NT2/D1 (cell line): ENCODE results near the gene RUFY3.

ENCODE experiments used
- SUZ12 ChIP-seq: IDR thresholded peaks from 2 replicates; pipeline ENCODE4 v1.6.1; 2011; ENCODE audit not compliant: insufficient read length, insufficient read depth; ENCODE audit errors: extremely low read depth
- YY1 ChIP-seq: IDR thresholded peaks from 2 replicates; pipeline ENCODE4 v1.6.1; 2011; ENCODE audit not compliant: insufficient read length, insufficient read depth
- ZNF274 ChIP-seq: IDR thresholded peaks from 2 replicates; pipeline ENCODE4 v1.6.1; 2011; ENCODE audit warnings: mild to moderate bottlenecking, low read depth, low read length

GRCh38 chr4:70752236-70752635, 30.5 kb downstream of the RUFY3 start:
- TF ChIP-seq ZNF274 (no peak), YY1 (no peak), SUZ12 (no peak)
